Astrocyte (in vitro differentiated cells and primary cell): ENCODE data around the gene PNPO. TPM values are rescaled to one million over a fixed set of nuclear protein-coding genes. Genes with fewer than 3 reads are reported as not detected.

Experiments
- DNase-seq: peaks from one replicate; pipeline ENCODE4 v3.0.0-alpha.2; 2010; ENCODE audit warnings: low read depth
- FAIRE-seq: peaks from 2 replicates; lab custom pipeline; 2011; peaks lifted over from hg19 to GRCh38; lab: Jason Lieb, UNC
- H2AFZ ChIP-seq: 2 replicates; pipeline ENCODE4 v1.6.0; 2012; ENCODE audit warnings: low read depth, low read length, inconsistent platforms
- H3K27ac ChIP-seq: 2 replicates; pipeline ENCODE4 v1.5.1; 2011; ENCODE audit warnings: low read depth, low read length, inconsistent platforms
- H3K27me3 ChIP-seq: 2 replicates; pipeline ENCODE4 v1.6.0; 2011; ENCODE audit warnings: low read length, inconsistent platforms; ENCODE audit not compliant: insufficient read depth
- H3K36me3 ChIP-seq: 2 replicates; pipeline ENCODE4 v1.5.1; 2011; ENCODE audit warnings: low read length, inconsistent platforms; ENCODE audit not compliant: insufficient read depth
- H3K4me1 ChIP-seq: 2 replicates; pipeline ENCODE4 v1.5.1; 2011; ENCODE audit warnings: low read length, inconsistent platforms; ENCODE audit not compliant: insufficient read depth
- H3K4me2 ChIP-seq: 2 replicates; pipeline ENCODE4 v1.6.0; 2012; ENCODE audit warnings: low read length, inconsistent platforms
- H3K4me3 ChIP-seq: 2 replicates; pipeline ENCODE4 v1.5.1; 2011; ENCODE audit warnings: low read depth, mild to moderate bottlenecking, low read length, inconsistent platforms; ENCODE audit not compliant: insufficient read depth
- H3K79me2 ChIP-seq: 2 replicates; pipeline ENCODE4 v1.6.0; 2012; ENCODE audit warnings: mild to moderate bottlenecking, low read length, inconsistent platforms; ENCODE audit not compliant: insufficient read depth
- H3K9ac ChIP-seq: 2 replicates; pipeline ENCODE4 v1.6.0; 2012; ENCODE audit warnings: mild to moderate bottlenecking, low read length, inconsistent platforms
- H3K9me3 ChIP-seq: 2 replicates; pipeline ENCODE4 v1.5.1; 2012; ENCODE audit warnings: low read depth, mild to moderate bottlenecking, low read length, inconsistent platforms; ENCODE audit not compliant: insufficient read depth
- H4K20me1 ChIP-seq: 2 replicates; pipeline ENCODE4 v1.6.0; 2012; ENCODE audit warnings: low read length, inconsistent platforms; ENCODE audit not compliant: insufficient read depth
- H3K27ac Mint-ChIP-seq: one replicate; pipeline ENCODE4 v1.8.0; 2021; ENCODE audit warnings: mild to moderate bottlenecking, mixed read lengths; ENCODE audit not compliant: unreplicated experiment
- H3K27me3 Mint-ChIP-seq: one replicate; pipeline ENCODE4 v1.8.0; 2021; ENCODE audit warnings: low read depth, mixed read lengths; ENCODE audit not compliant: unreplicated experiment
- H3K36me3 Mint-ChIP-seq: one replicate; pipeline ENCODE4 v1.8.0; 2021; ENCODE audit warnings: low read depth, mixed read lengths; ENCODE audit not compliant: unreplicated experiment
- H3K4me1 Mint-ChIP-seq: one replicate; pipeline ENCODE4 v1.8.0; 2021; ENCODE audit warnings: low read depth, mixed read lengths; ENCODE audit not compliant: unreplicated experiment
- H3K4me3 Mint-ChIP-seq: one replicate; pipeline ENCODE4 v1.8.0; 2021; ENCODE audit warnings: mild to moderate bottlenecking, moderate library complexity, mixed read lengths; ENCODE audit not compliant: unreplicated experiment
- H3K9me3 Mint-ChIP-seq: one replicate; pipeline ENCODE4 v1.8.0; 2021; ENCODE audit warnings: mild to moderate bottlenecking, mixed read lengths; ENCODE audit not compliant: unreplicated experiment
- EZH2 ChIP-seq: IDR thresholded peaks from 2 replicates; pipeline ENCODE4 v1.6.1; 2012; ENCODE audit warnings: mild to moderate bottlenecking, low read length, inconsistent platforms; ENCODE audit not compliant: insufficient read depth
- total RNA-seq: library from RNA; stranded (reverse); gene quantifications from 2 replicates; pipeline ENCODE4 v1.2.1, GENCODE V29; 2021
- TF ChIP-seq, protein P1 (sequence below): IDR thresholded peaks from 2 replicates; pipeline ENCODE4 v1.5.1; 2011; ENCODE audit warnings: low read depth, mild to moderate bottlenecking, inconsistent platforms, low read length, moderate library complexity; ENCODE audit not compliant: insufficient read depth

The PNPO gene
- total RNA-seq, 1 donor from 2014 or later = 12.0 TPM

DNA sequence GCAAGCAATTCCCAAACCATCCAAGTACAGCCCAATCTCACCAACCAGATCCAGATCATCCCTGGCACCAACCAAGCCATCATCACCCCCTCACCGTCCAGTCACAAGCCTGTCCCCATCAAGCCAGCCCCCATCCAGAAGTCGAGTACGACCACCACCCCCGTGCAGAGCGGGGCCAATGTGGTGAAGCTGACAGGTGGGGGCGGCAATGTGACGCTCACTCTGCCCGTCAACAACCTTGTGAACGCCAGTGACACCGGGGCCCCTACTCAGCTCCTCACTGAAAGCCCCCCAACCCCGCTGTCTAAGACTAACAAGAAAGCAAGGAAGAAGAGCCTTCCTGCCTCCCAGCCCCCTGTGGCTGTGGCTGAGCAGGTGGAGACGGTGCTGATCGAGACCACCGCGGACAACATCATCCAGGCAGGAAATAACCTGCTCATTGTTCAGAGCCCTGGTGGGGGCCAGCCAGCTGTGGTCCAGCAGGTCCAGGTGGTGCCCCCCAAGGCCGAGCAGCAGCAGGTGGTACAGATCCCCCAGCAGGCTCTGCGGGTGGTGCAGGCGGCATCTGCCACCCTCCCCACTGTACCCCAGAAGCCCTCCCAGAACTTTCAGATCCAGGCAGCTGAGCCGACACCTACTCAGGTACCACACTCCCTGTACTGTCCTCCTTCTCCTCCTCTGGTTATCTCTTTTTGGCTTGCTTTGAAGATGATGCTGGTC is 24.7 kb upstream of the PNPO start:
- Histone ChIP-seq H3K27ac (no peak overlapping the region), H3K27me3 (no peaks in the 10 kb centered on the region), H4K20me1 (peaks cover 4% of the 10 kb centered on the region), H3K4me2 (no peak overlapping the region), H3K4me3 (no peak overlapping the region), H2AFZ (no peak overlapping the region), H3K4me1 (no peaks in the 10 kb centered on the region), H3K36me3 (no peaks in the 10 kb centered on the region), H3K79me2 (no peaks in the 10 kb centered on the region), H3K9me3 (no peaks in the 10 kb centered on the region), H3K9ac (no peak overlapping the region)
- H3K4me3 Mint-ChIP-seq = no peak overlapping the region
- H3K36me3 Mint-ChIP-seq = peaks cover 9% of the 10 kb centered on the region
- no peaks in the 10 kb centered on the region for H3K27me3 Mint-ChIP-seq
- no peak overlapping the region for H3K27ac Mint-ChIP-seq
- no peak for TF ChIP-seq EZH2
- TF ChIP-seq, protein P1, sequence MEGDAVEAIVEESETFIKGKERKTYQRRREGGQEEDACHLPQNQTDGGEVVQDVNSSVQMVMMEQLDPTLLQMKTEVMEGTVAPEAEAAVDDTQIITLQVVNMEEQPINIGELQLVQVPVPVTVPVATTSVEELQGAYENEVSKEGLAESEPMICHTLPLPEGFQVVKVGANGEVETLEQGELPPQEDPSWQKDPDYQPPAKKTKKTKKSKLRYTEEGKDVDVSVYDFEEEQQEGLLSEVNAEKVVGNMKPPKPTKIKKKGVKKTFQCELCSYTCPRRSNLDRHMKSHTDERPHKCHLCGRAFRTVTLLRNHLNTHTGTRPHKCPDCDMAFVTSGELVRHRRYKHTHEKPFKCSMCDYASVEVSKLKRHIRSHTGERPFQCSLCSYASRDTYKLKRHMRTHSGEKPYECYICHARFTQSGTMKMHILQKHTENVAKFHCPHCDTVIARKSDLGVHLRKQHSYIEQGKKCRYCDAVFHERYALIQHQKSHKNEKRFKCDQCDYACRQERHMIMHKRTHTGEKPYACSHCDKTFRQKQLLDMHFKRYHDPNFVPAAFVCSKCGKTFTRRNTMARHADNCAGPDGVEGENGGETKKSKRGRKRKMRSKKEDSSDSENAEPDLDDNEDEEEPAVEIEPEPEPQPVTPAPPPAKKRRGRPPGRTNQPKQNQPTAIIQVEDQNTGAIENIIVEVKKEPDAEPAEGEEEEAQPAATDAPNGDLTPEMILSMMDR = no peak
- no peaks in the 10 kb centered on the region for H3K9me3 Mint-ChIP-seq
- FAIRE-seq = no peak
- no peak for DNase-seq
- H3K4me1 Mint-ChIP-seq = no peaks in the 10 kb centered on the region

DNA sequence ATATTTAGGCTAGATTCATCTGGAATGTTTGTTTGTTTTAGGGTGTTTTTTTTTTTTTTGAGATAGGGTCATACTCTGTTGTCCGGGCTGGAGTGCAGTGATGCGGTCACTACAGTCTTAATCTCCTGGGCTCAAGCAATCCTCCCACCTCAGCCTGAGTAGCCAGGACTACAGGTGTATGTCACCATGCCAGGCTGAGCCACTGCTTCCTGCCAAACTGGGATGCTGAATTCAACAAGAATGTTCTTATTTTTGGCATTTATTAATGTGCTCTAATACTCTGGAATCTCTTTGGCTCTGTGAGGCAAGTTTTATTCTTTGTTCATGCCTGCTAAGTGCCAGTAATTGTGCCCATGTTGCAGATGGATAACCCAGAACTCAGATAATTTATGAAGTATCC is 23.8 kb upstream of the PNPO start:
- Mint-ChIP-seq H3K27me3 (no peaks in the 10 kb centered on the region), H3K4me1 (no peaks in the 10 kb centered on the region), H3K4me3 (no peak overlapping the region), H3K9me3 (no peaks in the 10 kb centered on the region), H3K36me3 (peaks cover 9% of the 10 kb centered on the region), H3K27ac (no peak overlapping the region)
- Histone ChIP-seq H3K36me3 (no peaks in the 10 kb centered on the region), H3K4me2 (no peak overlapping the region), H3K9ac (no peak overlapping the region), H3K4me3 (no peak overlapping the region), H3K27me3 (no peaks in the 10 kb centered on the region), H2AFZ (no peak overlapping the region), H3K4me1 (no peaks in the 10 kb centered on the region), H3K27ac (no peak overlapping the region), H3K79me2 (no peaks in the 10 kb centered on the region), H4K20me1 (peaks cover 4% of the 10 kb centered on the region), H3K9me3 (no peaks in the 10 kb centered on the region)
- DNase-seq (no peak), FAIRE-seq (no peak)
- TF ChIP-seq, protein P1 = no peak
- TF ChIP-seq EZH2 = no peak

DNA sequence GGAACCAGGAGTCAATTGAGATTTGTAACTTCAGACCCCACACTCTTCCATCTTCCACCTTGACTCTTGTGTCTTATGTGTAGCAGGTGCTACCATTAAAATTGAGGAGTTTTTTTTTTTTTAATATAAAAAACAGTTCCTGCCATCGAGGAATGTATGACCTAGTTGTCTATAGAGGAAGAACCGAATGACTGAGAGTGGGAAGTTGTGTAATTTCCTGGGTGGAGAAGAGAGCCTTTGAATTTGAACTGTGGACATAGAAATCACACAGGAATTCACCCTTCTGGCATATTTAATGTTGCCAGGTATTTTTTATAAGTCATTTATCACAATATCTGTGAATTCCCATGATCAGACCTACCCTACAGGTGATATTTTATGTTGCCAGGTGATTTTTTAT is 23.4 kb upstream of the PNPO start:
- Mint-ChIP-seq H3K4me1 (no peaks in the 10 kb centered on the region), H3K9me3 (no peaks in the 10 kb centered on the region), H3K36me3 (peaks cover 9% of the 10 kb centered on the region), H3K27ac (no peak overlapping the region), H3K27me3 (no peaks in the 10 kb centered on the region), H3K4me3 (no peak overlapping the region)
- no peak overlapping the region for H3K27ac ChIP-seq
- no peak overlapping the region for H3K9ac ChIP-seq
- H3K36me3 ChIP-seq = no peaks in the 10 kb centered on the region
- DNase-seq (no peak), FAIRE-seq (no peak)
- H3K4me3 ChIP-seq = no peak overlapping the region
- H3K79me2 ChIP-seq = no peaks in the 10 kb centered on the region
- H4K20me1 ChIP-seq = peaks cover 4% of the 10 kb centered on the region
- no peaks in the 10 kb centered on the region for H3K9me3 ChIP-seq
- H3K27me3 ChIP-seq = no peaks in the 10 kb centered on the region
- no peaks in the 10 kb centered on the region for H3K4me1 ChIP-seq
- no peak for TF ChIP-seq EZH2
- TF ChIP-seq, protein P1 = no peak
- H3K4me2 ChIP-seq = no peak overlapping the region
- no peak overlapping the region for H2AFZ ChIP-seq
